OCI-LY1 (cell line): Measurements from ENCODE around the gene KCNN4.

Experiments
- EZH2 ChIP-seq: fragments of 200-600 bp; sonication (generic), shearing (Covaris generic); IDR thresholded peaks from 2 replicates; pipeline ENCODE4 v1.8.0; 2017; ENCODE audit warnings: borderline replicate concordance, mixed run types, mild to moderate bottlenecking, antibody characterized with exemption, low read length, moderate library complexity, mixed read lengths
- TF ChIP-seq, protein P1 (sequence below): fragments of 200-600 bp; sonication (generic), shearing (Covaris generic); IDR thresholded peaks from 2 replicates; pipeline ENCODE4 v1.5.1; 2017; ENCODE audit warnings: mild to moderate bottlenecking, antibody characterized with exemption, low read length, moderate library complexity, mixed read lengths

GRCh38 chr19:43779820-43780219, 953 bp downstream of the KCNN4 start:
- TF ChIP-seq, protein P1, sequence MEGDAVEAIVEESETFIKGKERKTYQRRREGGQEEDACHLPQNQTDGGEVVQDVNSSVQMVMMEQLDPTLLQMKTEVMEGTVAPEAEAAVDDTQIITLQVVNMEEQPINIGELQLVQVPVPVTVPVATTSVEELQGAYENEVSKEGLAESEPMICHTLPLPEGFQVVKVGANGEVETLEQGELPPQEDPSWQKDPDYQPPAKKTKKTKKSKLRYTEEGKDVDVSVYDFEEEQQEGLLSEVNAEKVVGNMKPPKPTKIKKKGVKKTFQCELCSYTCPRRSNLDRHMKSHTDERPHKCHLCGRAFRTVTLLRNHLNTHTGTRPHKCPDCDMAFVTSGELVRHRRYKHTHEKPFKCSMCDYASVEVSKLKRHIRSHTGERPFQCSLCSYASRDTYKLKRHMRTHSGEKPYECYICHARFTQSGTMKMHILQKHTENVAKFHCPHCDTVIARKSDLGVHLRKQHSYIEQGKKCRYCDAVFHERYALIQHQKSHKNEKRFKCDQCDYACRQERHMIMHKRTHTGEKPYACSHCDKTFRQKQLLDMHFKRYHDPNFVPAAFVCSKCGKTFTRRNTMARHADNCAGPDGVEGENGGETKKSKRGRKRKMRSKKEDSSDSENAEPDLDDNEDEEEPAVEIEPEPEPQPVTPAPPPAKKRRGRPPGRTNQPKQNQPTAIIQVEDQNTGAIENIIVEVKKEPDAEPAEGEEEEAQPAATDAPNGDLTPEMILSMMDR = peak; percentile 48
- no peak for TF ChIP-seq EZH2
